ENCODE measurements around the gene ALKBH5.

The ALKBH5 gene

GRCh38 chr17:18172531-18173278 lies 10.9 kb upstream of the ALKBH5 start:
- TF ChIP-seq CTCF (IDR thresholded peaks at IDR 0.05; ENCODE audit: low read depth, low read length): no peak
- no peak for TF ChIP-seq MYC (IDR thresholded peaks at IDR 0.05; ENCODE audit: low read depth, low read length)
- no peak for TF ChIP-seq POLR2A (IDR thresholded peaks at IDR 0.05; ENCODE audit: extremely low read depth, insufficient read length)
- TF ChIP-seq MAX (IDR thresholded peaks at IDR 0.05; ENCODE audit: low read depth, low read length): no peak
- DNase-seq (ENCODE audit: low read depth): no peak
- H3K4me3 ChIP-seq (ENCODE audit: low read depth, low read length): no peak overlapping the region

- no peak overlapping the region for H3K4me3 ChIP-seq (ENCODE audit: low read depth, low read length)
- DNase-seq (ENCODE audit: low read depth): no peak
- TF ChIP-seq MYC (IDR thresholded peaks at IDR 0.05; ENCODE audit: low read depth, low read length) (no peak), MAX (IDR thresholded peaks at IDR 0.05; ENCODE audit: low read depth, low read length) (no peak), POLR2A (IDR thresholded peaks at IDR 0.05; ENCODE audit: extremely low read depth, insufficient read length) (no peak), CTCF (IDR thresholded peaks at IDR 0.05; ENCODE audit: low read depth, low read length) (no peak)
These were observed 9.9 kb upstream of the ALKBH5 start for GRCh38 chr17:18173740-18174139.

- DNase-seq (ENCODE audit: low read depth): peak; percentile 68
- TF ChIP-seq POLR2A (IDR thresholded peaks at IDR 0.05; ENCODE audit: extremely low read depth, insufficient read length) (no peak), MYC (IDR thresholded peaks at IDR 0.05; ENCODE audit: low read depth, low read length) (peak; percentile 55), CTCF (IDR thresholded peaks at IDR 0.05; ENCODE audit: low read depth, low read length) (no peak), MAX (IDR thresholded peaks at IDR 0.05; ENCODE audit: low read depth, low read length) (peak; percentile 91)
- no peak overlapping the region for H3K4me3 ChIP-seq (ENCODE audit: low read depth, low read length)
These were observed 7.5 kb upstream of the ALKBH5 start for GRCh38 chr17:18176176-18176575.

- TF ChIP-seq MYC (IDR thresholded peaks at IDR 0.05; ENCODE audit: low read depth, low read length) (no peak), POLR2A (IDR thresholded peaks at IDR 0.05; ENCODE audit: extremely low read depth, insufficient read length) (no peak), MAX (IDR thresholded peaks at IDR 0.05; ENCODE audit: low read depth, low read length) (no peak), CTCF (IDR thresholded peaks at IDR 0.05; ENCODE audit: low read depth, low read length) (no peak)
- H3K4me3 ChIP-seq (ENCODE audit: low read depth, low read length): no peak overlapping the region
- no peak for DNase-seq (ENCODE audit: low read depth)
These were observed 6.5 kb upstream of the ALKBH5 start for GRCh38 chr17:18177133-18177532.

- TF ChIP-seq MAX (IDR thresholded peaks at IDR 0.05; ENCODE audit: low read depth, low read length) (no peak), POLR2A (IDR thresholded peaks at IDR 0.05; ENCODE audit: extremely low read depth, insufficient read length) (no peak), MYC (IDR thresholded peaks at IDR 0.05; ENCODE audit: low read depth, low read length) (no peak), CTCF (IDR thresholded peaks at IDR 0.05; ENCODE audit: low read depth, low read length) (no peak)
These were observed 5.9 kb upstream of the ALKBH5 start for GRCh38 chr17:18177722-18178121.

More at GRCh38 chr17:18177722-18178121, 5.9 kb upstream of the ALKBH5 start:
- DNase-seq (ENCODE audit: low read depth): no peak
- H3K4me3 ChIP-seq (ENCODE audit: low read depth, low read length): no peak overlapping the region

All from NB4 (cell line).